GM13977 (cell line): Measurements from ENCODE around the gene HEMGN.

ENCODE experiments used
- DNase-seq: peaks from one replicate; pipeline ENCODE4 v3.0.0; 2012; ENCODE audit warnings: low spot score
- CTCF ChIP-seq: IDR thresholded peaks from 2 replicates; pipeline ENCODE4 v1.5.1; 2012; ENCODE audit warnings: mild to moderate bottlenecking, control low read depth; ENCODE audit not compliant: insufficient read depth; ENCODE audit errors: extremely low read depth, missing control alignments
- in situ Hi-C: fragments of 300-500 bp; cut with MboI; formaldehyde crosslinking; loops from one replicate; pipeline ENCODE4 v1.12.0; 2022; ENCODE audit warnings: low sequenced_read_pairs, low pct_unique_long_range_greater_than_20kb, mixed read lengths, inconsistent platforms; ENCODE audit not compliant: unreplicated experiment

The HEMGN gene

GRCh38 chr9:97941323-97941722 is 3.4 kb upstream of the HEMGN start:
- in situ Hi-C loops: loop anchor here (25.0 kb wide), 1 partner anchor 321 kb away; the partner anchor contains the start of gene TBC1D2
- no peak for DNase-seq
- TF ChIP-seq CTCF: no peak

- no peak for TF ChIP-seq CTCF
- in situ Hi-C loops: loop anchor here (25.0 kb wide), 1 partner anchor 322 kb away; the partner anchor contains the start of gene TBC1D2
- DNase-seq: no peak
Observed at GRCh38 chr9:97940741-97941140, 2.8 kb upstream of the HEMGN start.

GRCh38 chr9:97940233-97940632 is 2.3 kb upstream of the HEMGN start:
- TF ChIP-seq CTCF: no peak
- in situ Hi-C loops: loop anchor here (25.0 kb wide), 1 partner anchor 322 kb away; the partner anchor contains the start of gene TBC1D2
- DNase-seq: no peak

GRCh38 chr9:97936998-97937397 is 974 bp downstream of the HEMGN start:
- TF ChIP-seq CTCF: no peak
- in situ Hi-C loops: loop anchor here (25.0 kb wide), 1 partner anchor 325 kb away; the partner anchor contains the start of gene TBC1D2
- no peak for DNase-seq

GRCh38 chr9:97935276-97935675 is 2.7 kb downstream of the HEMGN start:
- DNase-seq: no peak
- TF ChIP-seq CTCF: no peak
- in situ Hi-C loops: loop anchor here (25.0 kb wide), 1 partner anchor 327 kb away; the partner anchor contains the start of gene TBC1D2

- DNase-seq: no peak
- in situ Hi-C loops: loop anchor here (25.0 kb wide), 1 partner anchor 328 kb away; the partner anchor contains the start of gene TBC1D2
- no peak for TF ChIP-seq CTCF
Observed at GRCh38 chr9:97934321-97935115, 3.5 kb downstream of the HEMGN start.
